Endometrium (tissue), 2 donors: ENCODE results near the gene LRRC45.

ENCODE experiments used
- FAIRE-seq: peaks from 2 replicates; lab custom pipeline; 2012; peaks lifted over from hg19 to GRCh38; lab: Jason Lieb, UNC
- donor health status: control.
- donor health status: control.

Gene LRRC45

GRCh38 chr17:81994593-81995462 lies 28.3 kb upstream of the LRRC45 start:
- no peak for FAIRE-seq

- no peak for FAIRE-seq
Observed at GRCh38 chr17:81995463-81996231, 27.5 kb upstream of the LRRC45 start.

- no peak for FAIRE-seq
Observed at GRCh38 chr17:81996232-81996756, 26.8 kb upstream of the LRRC45 start.

- no peak for FAIRE-seq
Observed at GRCh38 chr17:81996757-81997441, 26.2 kb upstream of the LRRC45 start.

GRCh38 chr17:81998212-81998611 lies 24.9 kb upstream of the LRRC45 start:
- FAIRE-seq, result no peak

- no peak for FAIRE-seq
Observed at GRCh38 chr17:81998691-81999438, 24.2 kb upstream of the LRRC45 start.

GRCh38 chr17:81999587-81999975 lies 23.5 kb upstream of the LRRC45 start:
- no peak for FAIRE-seq

GRCh38 chr17:81999976-82000802 lies 22.9 kb upstream of the LRRC45 start:
- no peak for FAIRE-seq

GRCh38 chr17:82000803-82001570 lies 22.1 kb upstream of the LRRC45 start:
- no peak for FAIRE-seq

GRCh38 chr17:82001571-82002056 lies 21.5 kb upstream of the LRRC45 start:
- FAIRE-seq, result no peak

- no peak for FAIRE-seq
Observed at GRCh38 chr17:82003411-82004381, 19.4 kb upstream of the LRRC45 start.

- no peak for FAIRE-seq
Observed at GRCh38 chr17:82004517-82005455, 18.3 kb upstream of the LRRC45 start.

GRCh38 chr17:82005701-82006348 lies 17.3 kb upstream of the LRRC45 start:
- FAIRE-seq, result no peak

- FAIRE-seq, result no peak
Observed at GRCh38 chr17:82006468-82007227, 16.5 kb upstream of the LRRC45 start.

GRCh38 chr17:82007228-82007494 lies 15.9 kb upstream of the LRRC45 start:
- FAIRE-seq, result no peak

GRCh38 chr17:82007495-82008257 lies 15.4 kb upstream of the LRRC45 start:
- no peak for FAIRE-seq
